Left forelimb (tissue), 1 donor: ENCODE measurements around the gene HOXD9.
A peak's percentile ranks its signal among the peaks of the same experiment; 100 is the strongest.

Experiments used
- DNase-seq: peaks from one replicate; pipeline ENCODE4 v3.0.0-alpha.2; 2018; ENCODE audit warnings: low spot score

Gene HOXD9

GRCh38 chr2:176110415-176111308 is 11.9 kb upstream of the HOXD9 start:
- DNase-seq: no peak

DNA sequence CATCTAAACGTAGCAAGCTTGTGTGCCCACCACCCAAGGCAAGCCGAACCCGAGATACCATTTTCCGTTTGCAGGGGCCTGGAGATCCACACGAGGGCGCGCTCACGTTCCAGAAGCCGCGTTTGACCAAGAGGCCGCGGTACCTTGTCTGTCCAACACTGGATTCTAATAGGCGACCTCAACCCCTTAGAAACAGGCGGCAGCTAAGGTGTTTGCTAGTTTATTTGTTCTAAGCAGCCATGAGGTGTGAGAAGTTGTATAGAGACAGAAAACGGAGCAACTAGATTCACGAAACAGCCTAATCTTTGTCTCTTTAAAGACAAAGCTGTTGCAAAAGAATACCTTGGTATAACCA is 11.2 kb upstream of the HOXD9 start:
- DNase-seq: no peak

DNA sequence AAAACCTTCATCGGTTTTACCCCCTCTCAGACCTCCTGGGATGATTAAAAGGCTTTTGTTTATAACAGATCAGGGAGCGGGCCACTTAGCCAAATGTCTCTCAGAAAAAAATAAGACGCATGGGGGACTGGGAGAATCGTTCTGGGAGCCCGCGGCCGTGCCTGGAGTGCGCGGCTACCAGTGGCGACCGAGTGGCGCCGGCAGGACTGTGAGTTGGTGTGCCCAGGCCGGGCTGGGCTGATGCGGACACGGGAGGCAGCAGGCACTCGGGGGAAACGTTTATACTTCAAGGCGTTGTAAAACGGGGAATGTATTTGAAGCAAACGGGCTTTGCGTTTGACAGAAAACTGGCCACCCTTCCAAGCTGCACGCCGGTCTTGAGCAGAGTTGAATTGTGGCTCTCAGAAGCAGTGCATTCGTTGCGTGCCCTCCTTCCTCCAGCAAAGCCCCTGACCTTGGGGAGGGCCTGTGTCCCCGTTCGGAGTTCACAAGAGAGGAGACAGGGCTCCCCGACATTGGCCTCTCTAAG is 10.6 kb upstream of the HOXD9 start:
- no peak for DNase-seq

DNA sequence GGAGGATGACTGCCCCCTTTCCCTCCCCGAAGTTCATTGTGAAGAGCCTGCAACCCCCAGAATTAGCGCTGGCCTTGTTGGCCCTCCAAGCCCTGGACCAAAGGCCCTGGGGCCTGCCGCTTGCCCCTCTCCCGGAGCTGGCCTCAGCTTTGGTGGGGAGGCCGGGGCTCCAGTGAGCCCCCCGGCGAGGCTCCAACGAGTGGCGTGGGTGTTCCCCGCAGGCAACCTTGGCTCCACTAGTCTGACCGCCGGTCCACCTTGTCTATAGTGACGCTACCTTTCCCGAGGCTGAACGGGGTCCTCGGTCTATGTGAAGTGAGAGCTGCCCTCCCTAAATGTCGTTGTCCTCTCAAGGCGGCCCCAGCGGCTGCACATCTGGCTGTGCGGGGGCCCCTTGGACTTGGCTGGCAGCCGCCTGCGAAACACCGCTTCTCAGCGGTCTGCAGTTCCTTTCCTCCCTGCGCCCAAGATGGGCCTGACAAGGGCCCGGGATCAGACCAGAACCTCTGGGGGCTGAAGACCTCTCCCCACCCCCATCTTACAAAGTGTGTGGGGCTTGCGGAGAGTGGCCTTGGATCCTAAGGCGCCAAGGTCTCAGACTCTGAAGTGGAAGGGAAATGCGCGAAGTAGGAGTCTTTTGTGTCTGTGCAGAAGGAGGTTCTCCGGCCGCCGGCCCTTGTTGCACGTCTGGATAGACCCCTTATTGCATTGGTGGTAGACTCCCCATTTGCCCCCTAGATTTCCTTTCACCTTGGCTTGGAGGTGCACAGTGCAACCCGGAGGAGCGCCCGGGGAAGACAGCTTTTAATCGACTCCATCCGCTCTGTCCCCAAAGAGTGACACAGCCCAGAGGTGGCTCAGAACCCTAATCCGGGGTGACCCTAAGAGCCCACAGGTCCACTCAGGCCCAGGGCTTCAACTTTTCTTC is 9.9 kb upstream of the HOXD9 start:
- no peak for DNase-seq

- peak; percentile 68 for DNase-seq
These were observed 8.2 kb upstream of the HOXD9 start for GRCh38 chr2:176114120-176114929.

GRCh38 chr2:176114930-176115625 is 7.4 kb upstream of the HOXD9 start:
- DNase-seq: no peak

DNA sequence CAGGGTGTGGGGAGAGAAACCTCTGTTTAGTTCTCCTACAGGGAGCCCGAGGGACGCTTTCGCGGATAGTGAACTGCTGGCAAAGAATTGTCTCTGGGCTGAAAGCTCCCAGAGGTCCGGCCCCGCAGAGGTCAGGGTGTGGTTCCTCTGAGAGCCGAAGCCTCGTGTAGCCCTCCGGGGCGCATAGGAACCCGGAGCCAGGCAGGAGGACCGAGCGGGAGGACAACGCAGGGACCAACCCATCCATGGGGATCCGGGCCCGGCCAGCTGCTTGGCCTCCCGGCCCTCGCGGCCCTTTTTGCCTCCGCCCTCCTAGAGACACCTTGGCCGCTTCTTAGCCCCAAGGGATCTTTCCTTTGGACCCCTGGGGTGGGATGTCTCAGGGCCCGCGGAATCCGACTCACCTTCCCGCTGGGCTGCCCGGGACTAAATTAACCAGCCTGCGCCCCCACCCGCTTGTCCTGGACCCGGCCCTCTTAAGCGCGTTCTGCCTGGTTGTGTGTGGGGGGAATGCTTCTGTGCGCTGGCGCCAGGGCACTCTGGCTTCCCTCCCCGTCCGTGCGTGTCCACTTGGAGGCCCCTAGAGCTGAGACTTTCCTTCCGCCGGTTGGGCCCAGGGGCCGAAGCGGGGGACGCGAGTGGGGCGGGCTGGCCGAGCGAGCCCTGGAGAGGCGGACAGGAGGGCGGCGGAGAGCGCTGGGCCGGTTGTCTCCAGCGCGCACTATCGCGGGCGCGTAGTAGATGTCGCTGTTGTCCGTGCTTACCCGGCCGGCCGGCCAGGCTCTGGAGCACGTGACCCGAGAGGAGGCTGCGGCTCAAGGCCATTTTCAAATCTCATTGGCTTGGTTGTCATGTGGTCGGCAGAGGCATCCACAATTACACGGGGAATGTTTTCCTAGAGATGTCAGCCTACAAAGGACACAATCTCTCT is 6.4 kb upstream of the HOXD9 start, which contains the start of gene HOXD10:
TSS of gene HOXD10 (plus strand) at position 896 of the 931 bp plus-strand sequence. CDS start 56 bp downstream, outside the sequence.
- peak; percentile 92 for DNase-seq

DNA sequence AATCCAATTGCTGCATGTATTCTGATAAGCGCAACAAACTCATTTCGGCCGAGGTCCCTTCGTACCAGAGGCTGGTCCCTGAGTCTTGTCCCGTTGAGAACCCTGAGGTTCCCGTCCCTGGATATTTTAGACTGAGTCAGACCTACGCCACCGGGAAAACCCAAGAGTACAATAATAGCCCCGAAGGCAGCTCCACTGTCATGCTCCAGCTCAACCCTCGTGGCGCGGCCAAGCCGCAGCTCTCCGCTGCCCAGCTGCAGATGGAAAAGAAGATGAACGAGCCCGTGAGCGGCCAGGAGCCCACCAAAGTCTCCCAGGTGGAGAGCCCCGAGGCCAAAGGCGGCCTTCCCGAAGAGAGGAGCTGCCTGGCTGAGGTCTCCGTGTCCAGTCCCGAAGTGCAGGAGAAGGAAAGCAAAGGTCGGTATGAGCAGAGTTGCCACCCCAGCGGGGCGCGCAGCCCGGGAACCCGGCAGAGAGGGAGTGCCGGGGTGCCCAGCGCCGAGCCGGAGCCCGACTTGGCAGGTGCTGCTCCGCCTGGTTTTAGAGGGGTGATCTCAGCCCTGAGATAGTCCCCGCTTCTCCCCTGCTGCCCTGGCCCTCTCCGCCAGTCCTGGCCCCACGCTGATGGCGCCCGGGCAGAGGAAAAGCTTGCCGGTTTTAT is 5.2 kb upstream of the HOXD9 start:
- DNase-seq: no peak

GRCh38 chr2:176117823-176118371 is 4.6 kb upstream of the HOXD9 start:
- DNase-seq: no peak

DNA sequence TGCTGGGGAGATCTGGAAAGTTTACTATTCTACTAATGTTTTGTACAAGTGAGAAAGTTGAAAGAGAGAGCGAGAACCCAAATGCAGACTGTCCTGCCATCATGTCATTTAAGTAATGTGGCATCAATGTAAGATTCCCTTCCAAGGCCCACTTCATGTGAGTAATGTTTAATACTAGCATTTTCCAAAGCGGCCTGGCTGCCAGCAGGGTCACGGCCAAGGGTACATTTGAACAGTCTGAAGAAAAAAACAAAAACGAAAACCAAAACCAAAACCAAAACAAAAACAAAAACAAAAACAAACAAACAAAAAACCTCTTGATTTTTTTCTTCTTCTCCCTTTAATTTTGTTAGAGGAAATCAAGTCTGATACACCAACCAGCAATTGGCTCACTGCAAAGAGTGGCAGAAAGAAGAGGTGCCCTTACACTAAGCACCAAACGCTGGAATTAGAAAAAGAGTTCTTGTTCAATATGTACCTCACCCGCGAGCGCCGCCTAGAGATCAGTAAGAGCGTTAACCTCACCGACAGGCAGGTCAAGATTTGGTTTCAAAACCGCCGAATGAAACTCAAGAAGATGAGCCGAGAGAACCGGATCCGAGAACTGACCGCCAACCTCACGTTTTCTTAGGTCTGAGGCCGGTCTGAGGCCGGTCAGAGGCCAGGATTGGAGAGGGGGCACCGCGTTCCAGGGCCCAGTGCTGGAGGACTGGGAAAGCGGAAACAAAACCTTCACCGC is 3.7 kb upstream of the HOXD9 start:
- no peak for DNase-seq

DNA sequence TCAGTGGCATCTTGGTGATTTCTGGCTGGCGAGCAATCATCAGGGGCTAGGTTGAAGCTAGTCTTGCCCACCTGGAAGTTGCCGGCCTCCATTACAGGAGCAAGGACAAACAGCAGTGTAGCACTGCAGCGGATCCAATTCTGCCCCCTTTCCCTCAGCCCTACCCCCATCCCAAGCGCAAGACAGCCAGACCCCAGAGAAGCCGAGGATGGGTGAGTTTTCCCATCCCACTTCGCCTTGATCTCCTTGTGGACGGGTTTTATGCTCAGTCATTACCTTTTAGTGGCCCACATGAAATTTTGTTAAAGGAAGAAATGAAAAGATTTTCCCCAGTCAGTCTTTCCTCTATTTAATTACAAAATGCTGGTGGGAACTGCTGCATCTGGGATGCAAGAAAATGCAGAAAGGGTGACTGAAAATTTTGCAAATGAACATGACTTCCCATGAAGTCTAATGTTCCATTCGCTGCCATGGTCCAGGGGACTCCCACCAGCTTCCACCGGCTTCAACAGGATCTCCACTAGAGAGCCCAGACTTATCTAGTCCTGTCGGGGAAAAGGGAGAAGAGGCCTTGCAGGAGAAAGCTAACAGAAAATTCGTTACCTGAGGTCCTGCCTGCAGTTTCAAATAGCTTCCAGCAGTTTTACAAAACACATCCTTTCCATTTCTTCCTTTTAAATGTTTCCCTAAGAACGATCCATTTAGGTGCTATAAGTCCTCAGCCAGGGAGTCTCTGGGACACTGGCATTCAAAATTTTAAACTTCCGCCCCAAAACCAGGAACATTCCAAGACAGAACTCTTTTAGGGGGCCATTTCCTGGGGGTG is 1.9 kb upstream of the HOXD9 start:
- DNase-seq: peak; percentile 52

- no peak for DNase-seq
These were observed 1.1 kb upstream of the HOXD9 start for GRCh38 chr2:176121190-176122051.

DNA sequence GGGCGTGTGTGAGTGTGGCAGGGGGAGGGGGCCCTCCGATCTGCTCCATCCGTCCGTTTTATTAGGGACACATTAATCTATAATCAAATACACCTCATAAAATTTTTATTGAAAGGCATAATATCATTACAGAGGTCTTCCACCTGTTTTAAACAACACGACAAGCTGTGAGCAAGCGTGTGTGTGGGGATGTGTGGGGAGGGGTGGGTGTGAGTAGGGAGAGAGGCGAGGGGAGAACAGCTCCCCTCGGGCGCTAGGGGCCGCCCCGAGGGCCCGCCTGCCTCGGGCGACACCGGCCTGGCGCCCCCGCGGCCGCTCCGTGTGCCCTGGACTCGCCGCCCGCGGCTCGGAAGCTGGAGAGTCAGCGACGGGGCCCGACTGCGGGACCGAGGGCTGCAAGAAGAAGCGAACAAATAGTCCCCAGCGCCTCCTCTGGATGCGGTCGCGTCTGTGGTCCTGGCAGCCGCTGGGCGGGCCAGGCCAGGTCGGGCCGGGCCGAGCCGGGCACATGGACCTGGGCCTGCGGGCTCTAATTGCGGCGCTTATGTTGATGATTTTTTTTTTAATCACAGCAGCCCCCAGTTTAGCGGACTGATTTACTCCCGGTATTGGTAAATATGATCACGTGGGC is 352 bp upstream of the HOXD9 start:
- peak; percentile 84 for DNase-seq

GRCh38 chr2:176123411-176124109 is 1.0 kb downstream of the HOXD9 start:
- DNase-seq: no peak
